CD4-positive, alpha-beta T cell treated with Interleukin-4 for 4 hours (primary cell): Measurements from ENCODE around the gene ETV4.
"Not testable (repeated sequence)": the region's sequence is repeated elsewhere in the genome, so short reads cannot be mapped to it uniquely, and the experiment has no call there.

Experiments
- DNase-seq: peaks from one replicate; pipeline ENCODE4 v3.0.0-alpha.2; 2020

Gene ETV4

DNA sequence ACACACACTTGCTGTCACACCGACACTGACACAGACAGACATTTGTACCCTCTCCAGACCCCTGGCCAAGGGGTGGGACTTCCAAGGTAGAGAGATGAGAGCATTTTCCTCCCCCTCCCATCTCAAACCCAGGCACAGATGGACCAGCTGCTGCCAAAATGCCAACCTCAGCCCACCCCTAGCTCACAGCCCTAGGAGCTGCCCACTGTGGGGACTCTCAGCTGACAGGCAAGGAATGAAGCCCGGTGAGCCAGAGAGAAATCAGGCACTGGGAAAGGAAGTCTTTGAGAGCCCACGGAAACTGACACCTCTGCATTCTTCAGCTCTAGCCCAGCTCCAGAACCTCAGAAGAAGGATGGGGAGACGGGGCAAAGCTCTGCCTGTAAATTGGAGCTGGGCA, 2.8 kb downstream of the ETV4 start:
- DNase-seq, result no peak

DNA sequence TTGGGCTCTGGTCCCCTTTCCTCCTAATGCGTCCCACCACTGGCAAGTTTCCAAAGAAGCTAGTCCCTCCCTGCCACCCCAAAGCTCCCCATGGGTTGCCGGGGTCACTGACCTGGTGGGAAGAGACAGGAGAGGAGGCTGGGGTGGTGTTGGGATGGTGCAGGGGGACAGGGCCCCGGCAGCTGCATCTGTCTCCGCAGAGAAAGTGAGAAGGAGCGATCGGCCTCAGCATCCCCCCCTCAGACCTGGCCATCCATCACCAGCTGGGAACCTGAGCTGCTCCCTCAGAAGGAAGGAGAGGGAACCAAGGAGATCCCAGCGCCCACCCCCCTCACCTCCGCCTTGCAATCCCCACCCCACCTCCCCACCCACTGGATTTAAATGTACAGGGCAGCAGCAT, 3.3 kb downstream of the ETV4 start:
- DNase-seq, result no peak

- DNase-seq, result no peak
Observed at GRCh38 chr17:43540821-43541674, 5.1 kb downstream of the ETV4 start.

GRCh38 chr17:43536236-43536992, 9.7 kb downstream of the ETV4 start:
- DNase-seq, result no peak

DNA sequence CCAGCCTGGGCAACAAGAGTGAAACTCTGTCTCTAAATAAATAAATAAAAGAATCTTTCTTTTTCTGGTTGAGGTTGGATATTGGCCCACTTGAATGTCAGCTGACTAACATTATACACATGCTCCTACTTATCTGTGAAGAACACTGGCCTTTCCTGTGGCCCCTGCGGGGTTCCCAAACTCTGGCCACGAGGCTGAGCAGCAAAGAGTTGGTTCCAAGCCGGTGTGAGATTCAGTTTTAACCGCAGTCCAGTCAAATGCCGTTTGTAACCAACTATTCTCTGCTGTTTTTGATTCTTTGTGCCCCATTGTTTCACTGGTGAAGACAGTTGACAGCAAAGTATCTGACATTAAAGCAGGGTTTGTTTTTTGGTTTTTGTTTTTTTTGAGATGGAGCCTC, 11.2 kb downstream of the ETV4 start:
- DNase-seq, result no peak

DNA sequence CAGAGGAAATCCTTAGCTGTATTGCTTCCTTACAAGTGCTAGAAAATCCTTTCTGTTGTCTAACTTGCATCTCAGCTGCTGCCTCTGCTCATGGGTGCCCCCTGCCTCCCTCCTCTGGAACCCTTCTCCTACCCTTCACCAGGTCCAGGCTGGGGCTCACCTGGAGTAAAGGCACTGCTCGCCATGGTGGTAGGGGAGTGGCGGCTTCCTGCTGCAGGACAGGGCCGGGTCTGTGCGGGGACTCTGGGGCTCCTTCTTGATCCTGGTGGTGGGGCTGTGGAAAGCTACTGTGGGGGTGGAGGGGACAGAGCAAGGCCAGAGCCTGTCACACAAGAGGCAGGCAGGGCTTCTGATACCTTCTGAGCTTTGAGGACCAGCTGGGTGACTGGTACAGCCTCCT, 12.4 kb downstream of the ETV4 start:
- no peak for DNase-seq

GRCh38 chr17:43532581-43532980, 13.6 kb downstream of the ETV4 start:
- no peak for DNase-seq

- no peak for DNase-seq
Observed at GRCh38 chr17:43531955-43532354, 14.2 kb downstream of the ETV4 start.

DNA sequence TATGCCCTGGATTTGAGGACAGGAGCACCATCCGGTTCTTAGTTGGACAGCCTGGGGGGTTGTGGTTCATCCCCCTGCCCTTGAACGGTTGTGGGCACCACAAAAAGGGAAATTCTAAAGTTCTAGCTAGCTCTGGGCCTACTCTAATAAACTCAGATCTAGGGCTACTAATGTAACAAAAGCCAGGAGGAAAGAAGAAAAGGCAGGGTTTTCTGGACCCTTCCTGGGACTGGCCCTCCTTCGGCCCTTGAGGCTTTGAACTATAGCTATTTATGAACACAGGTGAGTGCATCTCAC, 15.1 kb downstream of the ETV4 start:
- no peak for DNase-seq

DNA sequence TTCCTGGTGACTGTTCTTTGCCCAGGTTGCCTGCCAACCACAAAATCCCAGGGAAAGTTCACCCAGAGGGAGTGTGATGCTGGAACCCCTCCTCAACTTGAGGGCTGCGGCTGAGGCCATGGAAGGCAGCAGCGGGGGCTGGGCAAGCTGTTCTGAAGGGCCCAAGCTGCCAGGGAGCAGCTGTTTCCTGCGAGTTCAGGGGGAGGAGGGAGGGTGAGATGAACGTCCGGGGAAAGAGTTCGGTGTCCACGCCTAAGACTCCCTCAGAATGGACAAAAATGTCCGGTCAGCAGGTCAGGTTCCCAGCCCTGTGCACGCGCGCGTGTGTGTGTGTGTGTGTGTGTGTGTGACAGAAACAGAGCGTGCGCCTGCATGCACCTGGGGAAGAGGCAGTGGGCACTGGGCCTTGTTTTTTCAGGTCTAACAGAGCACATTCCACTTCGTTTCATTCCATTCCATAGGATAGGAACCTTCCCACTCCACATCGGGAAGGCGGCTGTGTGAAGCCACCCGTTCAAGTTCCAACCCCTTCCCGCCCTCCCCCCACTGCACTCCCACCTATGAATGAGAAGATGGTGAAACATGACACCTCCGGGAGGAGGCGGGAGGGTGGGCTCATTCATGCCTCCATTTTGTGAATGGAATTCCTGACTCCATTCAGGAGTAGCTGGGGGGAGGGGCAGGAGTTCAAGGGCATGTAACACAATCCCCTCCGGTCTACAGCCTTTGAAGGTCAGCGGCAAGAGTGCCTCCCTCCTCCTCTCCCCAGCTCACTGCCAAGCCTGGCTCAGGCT, 15.7 kb downstream of the ETV4 start:
- no peak for DNase-seq

- no peak for DNase-seq
Observed at GRCh38 chr17:43529947-43530287, 16.2 kb downstream of the ETV4 start.

DNA sequence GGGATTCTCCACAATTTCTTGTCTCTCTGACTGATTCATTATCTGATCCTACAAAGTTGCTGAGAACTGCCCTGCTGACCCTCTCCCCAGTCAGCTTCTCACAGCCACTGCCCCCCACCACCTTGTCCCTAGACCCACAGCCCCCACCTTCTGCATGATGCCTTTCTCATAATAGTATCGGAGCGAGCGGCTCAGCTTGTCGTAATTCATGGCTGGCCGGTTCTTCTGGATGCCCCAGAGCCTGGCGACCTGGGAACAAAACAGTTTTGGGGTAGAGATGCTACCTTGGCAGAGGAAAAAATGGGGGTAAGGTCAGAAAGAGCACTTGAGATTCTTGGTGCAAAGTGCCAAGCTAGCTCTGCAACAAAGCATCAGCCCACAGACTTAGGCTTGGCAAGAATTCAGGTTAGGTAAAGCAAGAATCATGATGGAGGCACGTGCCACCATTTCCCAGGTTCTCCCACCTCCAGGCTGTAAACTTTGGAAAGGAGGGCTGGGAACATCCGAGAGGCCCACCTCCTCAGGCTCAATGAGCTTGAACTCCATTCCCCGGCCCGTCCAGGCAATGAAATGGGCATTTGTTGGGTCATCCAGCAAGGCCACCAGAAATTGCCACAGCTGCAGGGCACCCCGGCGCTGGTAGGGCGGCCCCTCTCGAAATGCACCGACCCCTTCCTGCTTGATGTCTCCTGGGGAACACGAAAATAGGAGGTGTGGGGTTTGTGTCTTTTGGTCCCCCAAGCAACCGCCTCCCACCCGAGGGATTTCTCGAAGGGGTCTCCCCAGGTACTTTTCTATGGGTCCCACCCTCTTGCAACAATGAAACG, 16.9 kb downstream of the ETV4 start:
- DNase-seq, result no peak

GRCh38 chr17:43528319-43528987, 17.7 kb downstream of the ETV4 start:
- no peak for DNase-seq

DNA sequence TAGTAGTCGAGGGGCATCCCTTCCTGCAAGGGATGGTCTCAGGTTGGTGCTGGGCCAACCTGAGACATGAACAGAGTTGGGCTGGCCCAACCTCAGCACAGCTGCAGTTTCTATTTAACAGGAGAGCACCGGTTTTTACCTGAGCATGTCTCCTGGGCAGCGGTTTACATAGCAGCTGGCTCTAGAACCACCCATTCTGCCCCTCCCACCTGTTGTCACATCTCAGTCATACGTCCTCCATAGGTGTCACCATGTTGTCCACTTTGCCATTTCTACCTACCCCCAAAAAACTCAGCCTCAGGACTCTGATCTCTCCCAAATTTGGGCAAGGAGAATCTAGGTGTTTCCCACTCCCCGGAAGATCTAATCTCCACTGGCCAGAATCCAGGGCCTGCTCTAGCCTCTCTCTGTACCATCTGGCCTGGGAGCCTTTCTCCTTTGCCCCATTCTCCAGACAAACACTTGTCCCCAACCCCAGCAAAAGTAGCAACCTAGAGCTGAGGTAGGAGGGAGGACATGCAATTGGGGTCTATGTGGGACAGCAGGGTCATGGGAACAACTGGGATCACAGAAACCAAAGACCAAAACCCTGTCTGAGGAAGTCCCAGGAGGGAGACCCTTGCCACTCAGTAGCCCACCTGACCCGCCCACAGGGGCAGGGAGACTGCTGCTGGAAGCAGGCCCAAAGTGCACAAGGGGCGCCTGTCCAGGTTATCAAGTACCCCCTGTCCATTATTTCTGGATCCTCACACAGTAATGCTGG, 19.1 kb downstream of the ETV4 start:
- no peak for DNase-seq

- no peak for DNase-seq
Observed at GRCh38 chr17:43524945-43525575, 21.1 kb downstream of the ETV4 start.

- no peak for DNase-seq
Observed at GRCh38 chr17:43521389-43521788, 24.8 kb downstream of the ETV4 start.

GRCh38 chr17:43517615-43518386, 28.3 kb downstream of the ETV4 start:
- DNase-seq, result no peak

GRCh38 chr17:43517161-43517560, 29.0 kb downstream of the ETV4 start:
- DNase-seq, result no peak

- DNase-seq, result no peak
Observed at GRCh38 chr17:43515656-43516055, 30.5 kb downstream of the ETV4 start.

- DNase-seq, result not testable (repeated sequence)
Observed at GRCh38 chr17:43511199-43511598, 34.9 kb downstream of the ETV4 start.
